Endometrial microvascular endothelial cells (primary cell): ENCODE data around the gene SLC16A12. TPM values are rescaled to one million over a fixed set of nuclear protein-coding genes. Genes with fewer than 3 reads are reported as not detected.
"Not testable (repeated sequence)": the region's sequence is repeated elsewhere in the genome, so short reads cannot be mapped to it uniquely, and the experiment has no call there.

Experiments
- in situ Hi-C: cut with HindIII; loops from 2 replicates; pipeline ENCODE4 v1.10.0; 2017; ENCODE audit warnings: low sequenced_read_pairs, low pct_unique_long_range_greater_than_20kb; ENCODE audit errors: inconsistent ontology term
- total RNA-seq: library from RNA; depleted of rRNA; stranded (reverse); fragments of >200 nt; gene quantifications from one replicate; pipeline ENCODE4 v1.2.3, GENCODE V29; 2015; ENCODE audit errors: inconsistent ontology term

Gene SLC16A12
- total RNA-seq, 1 donor from 2014 or later: not detected

GRCh38 chr10:89410551-89410950 is 124.8 kb downstream of the SLC16A12 start:
- in situ Hi-C loops: loop anchor here (25.0 kb wide), 1 partner anchor 152 kb away; no protein-coding TSS in a partner anchor

- in situ Hi-C loops: loop anchor here (25.0 kb wide), 1 partner anchor 153 kb away; no protein-coding TSS in a partner anchor
These were observed 126.1 kb downstream of the SLC16A12 start for GRCh38 chr10:89409282-89409681.

- in situ Hi-C loops: loop anchor here (25.0 kb wide), 1 partner anchor 155 kb away; no protein-coding TSS in a partner anchor
These were observed 127.6 kb downstream of the SLC16A12 start for GRCh38 chr10:89407792-89408191.

- in situ Hi-C loops: loop anchor here (25.0 kb wide), 1 partner anchor 156 kb away; no protein-coding TSS in a partner anchor
These were observed 129.2 kb downstream of the SLC16A12 start for GRCh38 chr10:89406178-89406577.

GRCh38 chr10:89404104-89405047 is 131.0 kb downstream of the SLC16A12 start:
- in situ Hi-C loops: loop anchor here (25.0 kb wide), 1 partner anchor 158 kb away; no protein-coding TSS in a partner anchor

GRCh38 chr10:89403043-89403442 is 132.4 kb downstream of the SLC16A12 start:
- in situ Hi-C loops: loop anchor here (25.0 kb wide), 1 partner anchor 159 kb away; no protein-coding TSS in a partner anchor

GRCh38 chr10:89399956-89400355 is 135.4 kb downstream of the SLC16A12 start:
- in situ Hi-C loops: loop anchor here (25.0 kb wide), 1 partner anchor 162 kb away; no protein-coding TSS in a partner anchor

GRCh38 chr10:89398003-89398749 is 137.2 kb downstream of the SLC16A12 start:
- in situ Hi-C loops: no loop called here

- in situ Hi-C loops: no loop called here
These were observed 140.3 kb downstream of the SLC16A12 start for GRCh38 chr10:89395141-89395540.

- in situ Hi-C loops: no loop called here
These were observed 141.5 kb downstream of the SLC16A12 start for GRCh38 chr10:89393898-89394297.

GRCh38 chr10:89392974-89393373 is 142.4 kb downstream of the SLC16A12 start:
- in situ Hi-C loops: no loop called here

- in situ Hi-C loops: no loop called here
These were observed 143.3 kb downstream of the SLC16A12 start, which contains the start of gene IFIT1 for GRCh38 chr10:89391907-89392756. IFIT1 (plus strand) TSS chr10:89392623; CDS start chr10:89392713, 90 bp downstream.

GRCh38 chr10:89391226-89391576 is 144.2 kb downstream of the SLC16A12 start:
- in situ Hi-C loops: not testable (repeated sequence)

GRCh38 chr10:89390476-89391225 is 144.7 kb downstream of the SLC16A12 start:
- in situ Hi-C loops: no loop called here

GRCh38 chr10:89389254-89389653 is 146.1 kb downstream of the SLC16A12 start:
- in situ Hi-C loops: no loop called here

GRCh38 chr10:89388806-89389205 is 146.6 kb downstream of the SLC16A12 start:
- in situ Hi-C loops: no loop called here

- in situ Hi-C loops: no loop called here
These were observed 150.7 kb downstream of the SLC16A12 start for GRCh38 chr10:89384474-89385340.
